Prostate gland (tissue), 2 donors: Measurements from ENCODE around the gene PID1. TPM values are rescaled to one million over a fixed set of nuclear protein-coding genes. Genes with fewer than 3 reads are reported as not detected.

Experiments
- DNase-seq: peaks from one replicate; pipeline ENCODE4 v3.0.0-alpha.2; 2019; ENCODE audit warnings: low spot score
- H3K27ac ChIP-seq, 2 donors: fragments of 200-600 bp; sonication (generic); 2 replicates each; pipeline ENCODE4 v1.5.1; 2017 to 2019
- H3K27me3 ChIP-seq: fragments of 200-600 bp; sonication (generic); replicated peaks from 2 replicates; pipeline ENCODE4 v1.5.1; 2019; ENCODE audit not compliant: insufficient read depth
- H3K36me3 ChIP-seq, 2 donors: fragments of 200-600 bp; sonication (generic); 1 replicate in 1 of 2; 2 replicates in 1 of 2; pipeline versions ENCODE4 v1.5.1 to v1.8.1; 2017 to 2019
- H3K4me1 ChIP-seq: fragments of 200-600 bp; sonication (generic); replicated peaks from 2 replicates; pipeline ENCODE4 v1.5.1; 2019
- H3K4me3 ChIP-seq, 2 donors: fragments of 200-600 bp; sonication (generic); 2 replicates each; pipeline ENCODE4 v1.5.1; 2017 to 2019
- H3K9me3 ChIP-seq: fragments of 200-600 bp; sonication (generic); 2 replicates; pipeline ENCODE4 v1.5.1; 2017
- POLR2A ChIP-seq: fragments of 450-650 bp; IDR thresholded peaks from one replicate; pipeline ENCODE4 v1.6.1; 2016; ENCODE audit warnings: antibody characterized with exemption, mild to moderate bottlenecking
- POLR2AphosphoS5 ChIP-seq: sonication (generic); formaldehyde crosslinking; IDR thresholded peaks from one replicate; pipeline ENCODE4 v1.6.1; 2017; ENCODE audit warnings: antibody characterized with exemption
- WGBS: methylation state at CpG from one replicate; pipeline ENCODE4 v1.1.5; 2018; 5-methylcytosine and 5-hydroxymethylcytosine counted together
- intact Hi-C: fragments of 100-400 bp; cut with DNase I; formaldehyde crosslinking; loops from one replicate; pipeline ENCODE4 v1.14.2; 2022
- small RNA-seq, 2 donors: library from RNA; depleted of rRNA; stranded (forward); fragments of <200 nt; gene quantifications; one replicate each; pipeline ENCODE3, GENCODE V24; 2016
- total RNA-seq, 2 donors: library from RNA; depleted of rRNA; stranded (reverse); fragments of >200 nt; gene quantifications; one replicate each; pipeline ENCODE4 v1.1.0, GENCODE V29; 2016
- TF ChIP-seq, protein P1 (sequence below), 4 experiments: fragments of 200-600 bp in 2 of 4; fragments of 450-650 bp in 2 of 4; sonication (generic) in 2 of 4; IDR thresholded peaks; 1 replicate in 3 of 4; 2 replicates in 1 of 4; pipeline ENCODE4 v1.5.1; 2016 to 2019; ENCODE audit warnings: antibody characterized with exemption in 4 of 4, mild to moderate bottlenecking in 2 of 4, moderate library complexity in 2 of 4

PID1 gene
- total RNA-seq, 2 donors from 2014 or later = 14.0 to 21.0 TPM

GRCh38 chr2:228987441-228988155 is 283.5 kb downstream of the PID1 start:
- TF ChIP-seq POLR2A = no peak
- TF ChIP-seq, protein P1, sequence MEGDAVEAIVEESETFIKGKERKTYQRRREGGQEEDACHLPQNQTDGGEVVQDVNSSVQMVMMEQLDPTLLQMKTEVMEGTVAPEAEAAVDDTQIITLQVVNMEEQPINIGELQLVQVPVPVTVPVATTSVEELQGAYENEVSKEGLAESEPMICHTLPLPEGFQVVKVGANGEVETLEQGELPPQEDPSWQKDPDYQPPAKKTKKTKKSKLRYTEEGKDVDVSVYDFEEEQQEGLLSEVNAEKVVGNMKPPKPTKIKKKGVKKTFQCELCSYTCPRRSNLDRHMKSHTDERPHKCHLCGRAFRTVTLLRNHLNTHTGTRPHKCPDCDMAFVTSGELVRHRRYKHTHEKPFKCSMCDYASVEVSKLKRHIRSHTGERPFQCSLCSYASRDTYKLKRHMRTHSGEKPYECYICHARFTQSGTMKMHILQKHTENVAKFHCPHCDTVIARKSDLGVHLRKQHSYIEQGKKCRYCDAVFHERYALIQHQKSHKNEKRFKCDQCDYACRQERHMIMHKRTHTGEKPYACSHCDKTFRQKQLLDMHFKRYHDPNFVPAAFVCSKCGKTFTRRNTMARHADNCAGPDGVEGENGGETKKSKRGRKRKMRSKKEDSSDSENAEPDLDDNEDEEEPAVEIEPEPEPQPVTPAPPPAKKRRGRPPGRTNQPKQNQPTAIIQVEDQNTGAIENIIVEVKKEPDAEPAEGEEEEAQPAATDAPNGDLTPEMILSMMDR (IDR thresholded peaks at IDR 0.05) = no peak
- no peak for TF ChIP-seq POLR2AphosphoS5
- no peak overlapping the region for H3K27ac ChIP-seq
- no peaks in the 10 kb centered on the region for H3K9me3 ChIP-seq
- H3K27me3 ChIP-seq = no peaks in the 10 kb centered on the region
- intact Hi-C loops = no loop called here
- H3K4me3 ChIP-seq = no peak overlapping the region
- H3K4me1 ChIP-seq = no peaks in the 10 kb centered on the region
- no peaks in the 10 kb centered on the region for H3K36me3 ChIP-seq
- 84% methylated on average over 2 of the region's 2 CpGs for WGBS
- DNase-seq = no peak

DNA sequence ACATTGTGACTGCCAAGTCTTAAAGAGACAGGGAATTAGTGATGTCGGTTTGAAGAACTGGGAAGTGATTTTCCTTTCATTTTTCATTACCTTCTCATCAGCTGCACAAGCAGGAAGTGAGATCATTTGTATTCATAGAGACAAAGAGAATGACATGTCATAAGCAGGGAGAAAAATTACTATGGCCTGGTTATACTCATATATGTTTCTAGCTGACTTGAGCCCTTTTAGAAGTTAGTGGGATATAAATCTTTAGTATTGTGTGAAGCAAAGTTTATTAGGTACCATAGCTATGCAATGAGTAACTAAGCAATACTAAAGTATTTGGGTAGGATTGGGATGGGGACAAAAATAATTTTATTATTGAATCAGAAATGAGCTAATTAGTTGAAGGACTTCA is 284.1 kb downstream of the PID1 start:
- H3K9me3 ChIP-seq = no peaks in the 10 kb centered on the region
- H3K4me1 ChIP-seq = no peaks in the 10 kb centered on the region
- TF ChIP-seq, protein P1 (IDR thresholded peaks at IDR 0.05) = no peak
- TF ChIP-seq POLR2AphosphoS5 = no peak
- TF ChIP-seq POLR2A = no peak
- WGBS = 77% methylated on average over 1 of the region's 1 CpG
- H3K36me3 ChIP-seq = no peaks in the 10 kb centered on the region
- DNase-seq = no peak
- no peak overlapping the region for H3K4me3 ChIP-seq
- H3K27ac ChIP-seq = no peak overlapping the region
- intact Hi-C loops = no loop called here
- no peaks in the 10 kb centered on the region for H3K27me3 ChIP-seq

GRCh38 chr2:228983700-228984099 is 287.4 kb downstream of the PID1 start:
- Histone ChIP-seq H3K27ac (no peak overlapping the region), H3K4me1 (no peaks in the 10 kb centered on the region), H3K9me3 (no peaks in the 10 kb centered on the region), H3K27me3 (no peaks in the 10 kb centered on the region), H3K36me3 (no peaks in the 10 kb centered on the region), H3K4me3 (no peak overlapping the region)
- no peak for TF ChIP-seq POLR2A
- TF ChIP-seq, protein P1 (IDR thresholded peaks at IDR 0.05) = no peak
- intact Hi-C loops = no loop called here
- DNase-seq = no peak
- WGBS = 86% methylated on average over 4 of the region's 4 CpGs

DNA sequence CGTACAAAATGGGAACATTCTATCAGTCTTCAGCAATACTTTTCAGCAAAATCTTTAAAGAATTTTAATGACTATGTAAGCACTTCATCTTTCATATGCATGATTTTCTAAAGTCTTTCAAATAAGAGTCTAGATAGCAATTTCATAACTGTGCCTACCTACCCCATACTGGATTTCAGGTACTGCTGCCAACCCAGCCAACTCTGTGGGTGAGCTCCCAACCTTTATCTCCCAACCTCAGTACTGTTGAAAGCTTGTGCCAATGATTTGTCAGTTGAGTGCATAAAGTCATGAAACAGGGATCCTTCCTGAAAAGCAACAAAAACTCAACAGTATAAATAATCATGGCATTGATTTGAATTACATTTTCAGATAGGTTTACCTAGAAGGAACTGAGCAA is 296.9 kb downstream of the PID1 start:
- H3K4me3 ChIP-seq = no peak overlapping the region
- no peaks in the 10 kb centered on the region for H3K9me3 ChIP-seq
- H3K36me3 ChIP-seq = no peaks in the 10 kb centered on the region
- no peak overlapping the region for H3K27ac ChIP-seq
- no peaks in the 10 kb centered on the region for H3K27me3 ChIP-seq
- 76% methylated on average over 1 of the region's 1 CpG for WGBS
- H3K4me1 ChIP-seq = no peaks in the 10 kb centered on the region
- TF ChIP-seq, protein P1 (IDR thresholded peaks at IDR 0.05) = no peak
- TF ChIP-seq POLR2A (no peak), POLR2AphosphoS5 (no peak)
- intact Hi-C loops = no loop called here
- DNase-seq = no peak

Small RNA genes within 50 kb of the gene (small RNA-seq; reads per million reads assigned to genes)
- 0 reads per million in 2 donors for gene RN7SKP283
